OCI-LY7 (cell line): ENCODE data around the gene TBXT. TPM values are rescaled to one million over a fixed set of nuclear protein-coding genes. Genes with fewer than 3 reads are reported as not detected.
A peak's percentile ranks its signal among the peaks of the same experiment; 100 is the strongest.

Source experiments
- BruUV-seq: library from RNA; stranded (reverse); fragments of 400-500 nt; replicated peaks from 2 replicates; lab custom pipeline; 2021; lab: Mats Ljungman, UMichigan
- CTCF ChIA-PET: fragments of 300-600 bp; sonication (Branson Sonifier 250); formaldehyde crosslinking; loops from one replicate; lab custom pipeline; 2022; ENCODE audit warnings: antibody characterized with exemption; ENCODE audit not compliant: unreplicated experiment; lab: Charles Lee
- POLR2A ChIA-PET: fragments of 300-600 bp; sonication (Branson Sonifier 250); formaldehyde crosslinking; loops from one replicate; lab custom pipeline; 2022; ENCODE audit warnings: antibody characterized with exemption; lab: Charles Lee
- DNase-seq: peaks from one replicate; pipeline ENCODE4 v3.0.0-alpha.2; 2015; ENCODE audit warnings: low spot score
- H2AFZ ChIP-seq: fragments of 200-600 bp; sonication (generic), shearing (Covaris generic); 2 replicates; pipeline ENCODE4 v1.6.1; 2014; ENCODE audit warnings: mild to moderate bottlenecking, antibody characterized with exemption, low read length, moderate library complexity
- H3K27ac ChIP-seq: fragments of 200-600 bp; sonication (generic); 2 replicates; pipeline ENCODE4 v1.5.1; 2014; ENCODE audit warnings: mixed run types, low read depth, mild to moderate bottlenecking, moderate library complexity, low read length, inconsistent platforms; ENCODE audit not compliant: poor library complexity, severe bottlenecking
- H3K36me3 ChIP-seq: fragments of 200-600 bp; sonication (generic); 2 replicates; pipeline ENCODE4 v1.6.1; 2014; ENCODE audit warnings: mild to moderate bottlenecking, antibody characterized with exemption, low read length, moderate library complexity, mixed read lengths; ENCODE audit not compliant: insufficient read depth
- H3K4me1 ChIP-seq: fragments of 200-600 bp; sonication (generic); 2 replicates; pipeline ENCODE4 v1.5.1; 2014; ENCODE audit warnings: mild to moderate bottlenecking, low read length; ENCODE audit not compliant: insufficient read depth, poor library complexity, severe bottlenecking
- H3K4me2 ChIP-seq: fragments of 200-600 bp; sonication (generic); 2 replicates; pipeline ENCODE4 v1.6.1; 2014; ENCODE audit warnings: mild to moderate bottlenecking, low read length
- H3K4me3 ChIP-seq: fragments of 200-600 bp; sonication (generic); 2 replicates; pipeline ENCODE4 v1.5.1; 2014; ENCODE audit warnings: mild to moderate bottlenecking, low read depth, low read length; ENCODE audit not compliant: poor library complexity, severe bottlenecking
- H3K79me2 ChIP-seq: fragments of 200-600 bp; sonication (generic); 2 replicates; pipeline ENCODE4 v1.6.1; 2016; ENCODE audit warnings: low read depth, mild to moderate bottlenecking, low read length, moderate library complexity, mixed read lengths; ENCODE audit not compliant: insufficient read depth
- H3K9me2 ChIP-seq: fragments of 200-600 bp; sonication (generic); 2 replicates; pipeline ENCODE4 v1.6.1; 2016; ENCODE audit warnings: mild to moderate bottlenecking, low read length, mixed read lengths; ENCODE audit not compliant: insufficient read depth
- H3K9me3 ChIP-seq: fragments of 200-600 bp; sonication (generic); 2 replicates; pipeline ENCODE4 v1.6.1; 2014; ENCODE audit warnings: mild to moderate bottlenecking, mixed run types, low read length, mixed read lengths
- H4K20me1 ChIP-seq: fragments of 200-600 bp; sonication (generic); 2 replicates; pipeline ENCODE4 v1.6.1; 2014; ENCODE audit warnings: mild to moderate bottlenecking, antibody characterized with exemption, low read length, moderate library complexity, mixed read lengths; ENCODE audit not compliant: insufficient read depth
- EZH2phosphoT487 ChIP-seq: fragments of 200-600 bp; sonication (generic); IDR thresholded peaks from 2 replicates; pipeline ENCODE4 v1.6.1; 2018; ENCODE audit warnings: low read depth, borderline replicate concordance, mild to moderate bottlenecking, mixed run types, antibody characterized with exemption, low read length, moderate library complexity, mixed read lengths
- intact Hi-C: fragments of 100-400 bp; cut with micrococcal nuclease; formaldehyde crosslinking; loops from one replicate; pipeline ENCODE4 v1.10.0; 2022; ENCODE audit not compliant: unreplicated experiment
- total RNA-seq, 2 experiments: library from RNA; depleted of rRNA in 1 of 2; stranded (reverse); fragments of >200 nt in 1 of 2; shearing (Covaris generic) in 1 of 2; gene quantifications; 2 replicates each; pipeline ENCODE4 v1.2.3, GENCODE V29; 2014 to 2022
- TF ChIP-seq, protein P1 (sequence below): fragments of 200-600 bp; sonication (generic); conservative IDR thresholded peaks from 2 replicates; pipeline ENCODE4 v1.5.1; 2014; ENCODE audit warnings: mild to moderate bottlenecking, antibody characterized with exemption, low read length, moderate library complexity, mixed read lengths

The TBXT gene
- total RNA-seq, 2 experiments from 2014 or later: 1.0 to 5.3 TPM

DNA sequence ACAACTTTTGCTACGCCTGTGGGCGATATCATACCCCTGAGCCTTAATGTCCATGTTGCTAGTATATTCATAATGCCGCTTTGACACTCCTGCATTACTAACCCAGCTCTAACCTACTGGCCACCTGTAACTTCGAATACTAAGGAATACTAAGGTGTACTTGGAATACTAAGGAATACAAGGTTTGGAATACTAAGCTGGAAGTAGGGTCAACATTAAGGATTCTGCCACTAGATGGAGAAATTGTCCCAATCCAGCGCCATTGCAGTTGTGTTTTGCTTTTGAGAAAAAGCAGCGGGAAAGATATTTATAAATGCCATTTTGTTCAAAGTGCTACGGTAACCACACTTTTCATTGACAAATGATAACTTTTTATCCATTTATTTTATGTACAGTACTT lies 10.7 kb downstream of the TBXT start:
- no TSS peak for BruUV-seq
- no peaks in the 10 kb centered on the region for H3K36me3 ChIP-seq
- ChIA-PET POLR2A (interaction anchor here (0.8 to 1.8 kb wide), 5 partner anchors 14 to 186 kb away, joined by 3 to 5 read pairs (median 3); partner anchors contain the start of gene SFT2D1), CTCF (no interaction called here)
- TF ChIP-seq, protein P1, sequence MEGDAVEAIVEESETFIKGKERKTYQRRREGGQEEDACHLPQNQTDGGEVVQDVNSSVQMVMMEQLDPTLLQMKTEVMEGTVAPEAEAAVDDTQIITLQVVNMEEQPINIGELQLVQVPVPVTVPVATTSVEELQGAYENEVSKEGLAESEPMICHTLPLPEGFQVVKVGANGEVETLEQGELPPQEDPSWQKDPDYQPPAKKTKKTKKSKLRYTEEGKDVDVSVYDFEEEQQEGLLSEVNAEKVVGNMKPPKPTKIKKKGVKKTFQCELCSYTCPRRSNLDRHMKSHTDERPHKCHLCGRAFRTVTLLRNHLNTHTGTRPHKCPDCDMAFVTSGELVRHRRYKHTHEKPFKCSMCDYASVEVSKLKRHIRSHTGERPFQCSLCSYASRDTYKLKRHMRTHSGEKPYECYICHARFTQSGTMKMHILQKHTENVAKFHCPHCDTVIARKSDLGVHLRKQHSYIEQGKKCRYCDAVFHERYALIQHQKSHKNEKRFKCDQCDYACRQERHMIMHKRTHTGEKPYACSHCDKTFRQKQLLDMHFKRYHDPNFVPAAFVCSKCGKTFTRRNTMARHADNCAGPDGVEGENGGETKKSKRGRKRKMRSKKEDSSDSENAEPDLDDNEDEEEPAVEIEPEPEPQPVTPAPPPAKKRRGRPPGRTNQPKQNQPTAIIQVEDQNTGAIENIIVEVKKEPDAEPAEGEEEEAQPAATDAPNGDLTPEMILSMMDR: peak; percentile 74
- no peak for TF ChIP-seq EZH2phosphoT487
- intact Hi-C loops: loop anchor here (1.0 to 5.0 kb wide), 3 partner anchors 118 to 245 kb away; partner anchors contain the start of gene MPC1
- no peaks in the 10 kb centered on the region; the same call in 1 of the 2 replicates for H3K9me3 ChIP-seq
- no peak overlapping the region for H3K27ac ChIP-seq
- no peak overlapping the region for H2AFZ ChIP-seq
- H4K20me1 ChIP-seq: no peaks in the 10 kb centered on the region
- H3K79me2 ChIP-seq: no peaks in the 10 kb centered on the region
- no peaks in the 10 kb centered on the region for H3K9me2 ChIP-seq
- H3K4me3 ChIP-seq: no peak overlapping the region
- DNase-seq: no peak
- peaks cover 17% of the 10 kb centered on the region for H3K4me1 ChIP-seq
- H3K4me2 ChIP-seq: no peak overlapping the region

DNA sequence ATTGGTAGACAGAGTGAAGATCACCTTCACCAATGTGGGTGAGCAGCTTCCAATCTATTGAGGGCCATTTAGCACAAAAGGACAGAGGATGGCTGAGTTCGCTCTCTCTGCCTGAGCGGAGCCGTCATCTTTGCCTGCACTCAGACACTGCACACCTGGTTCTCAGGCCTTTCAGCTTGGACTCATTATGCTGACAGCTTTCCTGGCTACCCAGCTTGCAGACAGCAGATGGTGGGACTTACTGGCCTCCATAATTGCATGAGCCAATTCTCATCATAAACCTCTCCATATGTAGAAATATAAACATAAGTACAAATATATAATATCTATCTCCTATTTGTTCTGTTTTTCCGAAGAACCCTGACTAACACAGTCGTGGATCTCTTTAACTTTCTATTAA lies 13.7 kb downstream of the TBXT start:
- no peak overlapping the region for H3K4me3 ChIP-seq
- intact Hi-C loops: no loop called here
- no peaks in the 10 kb centered on the region for H3K9me2 ChIP-seq
- TF ChIP-seq, protein P1: no peak
- H2AFZ ChIP-seq: no peak overlapping the region
- peaks cover 6% of the 10 kb centered on the region; the same call in 1 of the 2 replicates for H3K9me3 ChIP-seq
- peaks cover 17% of the 10 kb centered on the region for H3K4me1 ChIP-seq
- H4K20me1 ChIP-seq: no peaks in the 10 kb centered on the region
- H3K36me3 ChIP-seq: no peaks in the 10 kb centered on the region
- no peaks in the 10 kb centered on the region for H3K79me2 ChIP-seq
- ChIA-PET POLR2A (interaction anchor here (0.7 kb wide), 1 partner anchor 1090 kb away, joined by 3 read pairs; no protein-coding TSS in a partner anchor), CTCF (no interaction called here)
- no peak overlapping the region for H3K27ac ChIP-seq
- no peak for DNase-seq
- no TSS peak for BruUV-seq
- H3K4me2 ChIP-seq: no peak overlapping the region

DNA sequence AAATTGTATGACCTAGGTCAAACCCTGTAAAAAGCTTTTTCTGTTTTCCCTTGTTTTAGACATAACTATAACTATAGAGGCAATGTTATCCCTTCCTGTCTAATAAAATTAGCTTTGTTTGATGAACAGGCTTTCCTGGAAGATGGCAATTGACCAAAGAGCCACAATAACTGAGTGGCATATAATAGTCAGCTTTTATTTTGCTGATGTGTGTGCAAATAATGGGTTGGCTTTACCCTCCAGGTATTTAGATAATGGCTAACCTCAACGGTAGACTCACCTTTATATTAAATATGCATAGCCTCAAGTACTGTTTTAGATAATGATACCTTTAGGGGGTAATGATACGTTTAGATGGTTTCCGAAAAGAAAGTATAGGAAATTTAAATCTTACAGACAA lies 15.0 kb downstream of the TBXT start:
- no peak overlapping the region for H3K4me3 ChIP-seq
- no peak for DNase-seq
- no peaks in the 10 kb centered on the region for H4K20me1 ChIP-seq
- H2AFZ ChIP-seq: no peak overlapping the region
- H3K4me2 ChIP-seq: no peak overlapping the region
- CTCF ChIA-PET: no interaction called here
- H3K9me3 ChIP-seq: peaks cover 6% of the 10 kb centered on the region; the same call in 1 of the 2 replicates
- no peaks in the 10 kb centered on the region for H3K79me2 ChIP-seq
- no peaks in the 10 kb centered on the region for H3K9me2 ChIP-seq
- intact Hi-C loops: no loop called here
- no peak overlapping the region for H3K27ac ChIP-seq
- peaks cover 8% of the 10 kb centered on the region for H3K4me1 ChIP-seq
- no peaks in the 10 kb centered on the region for H3K36me3 ChIP-seq
- no TSS peak for BruUV-seq
- POLR2A ChIA-PET: interaction anchor here (0.7 to 1.5 kb wide), 2 partner anchors 14 to 27 kb away, joined by 3 to 4 read pairs; no protein-coding TSS in a partner anchor
- TF ChIP-seq, protein P1: no peak
- no peak for TF ChIP-seq EZH2phosphoT487
